ENCODE measurements around the gene NIT1. TPM values are rescaled to one million over a fixed set of nuclear protein-coding genes. Genes with fewer than 3 reads are reported as not detected.

The NIT1 gene
- total and polyA plus RNA-seq, 10 of the 15 experiments (the other 5 are each of a cell fraction or from before 2014, with no cell fraction given), result 19.2 to 54.4 (median 28.3) TPM

GRCh38 chr1:161121042-161121650 lies 3.2 kb downstream of the NIT1 start:
- peaks cover 17 to 18% of the 10 kb centered on the region in 2 experiments for H3K36me3 ChIP-seq (ENCODE audit: control insufficient read depth in 2 of 2, insufficient read depth in 2 of 2, low read length in 1 of 2)
- BruUV-seq (replicated peaks), result no TSS peak
- POLR2A ChIA-PET, result interaction anchor here (0.5 to 1.6 kb wide), 7 partner anchors 8 to 121 kb away, joined by 3 to 9 read pairs (median 5); no protein-coding TSS in a partner anchor
- H3K4me2 ChIP-seq (ENCODE audit: control insufficient read depth, insufficient read depth), result no peak overlapping the region
- no peak for ATAC-seq
- no peak for DNase-seq (ENCODE audit: low read depth, low spot score)
- CTCF ChIA-PET, result interaction anchor here (0.6 to 1.7 kb wide), 5 partner anchors 20 to 137 kb away, joined by 3 to 8 read pairs (median 4); partner anchors contain the start of gene TOMM40L
- H3K79me2 ChIP-seq (ENCODE audit: control insufficient read depth, insufficient read depth, low read length), result peaks cover 32% of the 10 kb centered on the region
- H4K20me1 ChIP-seq (ENCODE audit: control insufficient read depth, insufficient read depth), result no peaks in the 10 kb centered on the region
- no peak overlapping the region for H3K27ac ChIP-seq (ENCODE audit: control insufficient read depth, insufficient read depth)
- H3K27me3 ChIP-seq (replicated peaks in 1 of 2; ENCODE audit: control insufficient read depth in 2 of 2, insufficient read depth in 2 of 2, low read length in 1 of 2), result no peaks in the 10 kb centered on the region
- no peak overlapping the region for H3K9ac ChIP-seq (ENCODE audit: control insufficient read depth, insufficient read depth, low read length)
- in situ Hi-C loops (cut with MboI) (no loop called here), intact Hi-C loops (cut with micrococcal nuclease; ENCODE audit: unreplicated experiment) (no loop called here)
- RAD21 ChIA-PET (ENCODE audit: unreplicated experiment), result interaction anchor here (0.7 to 1.3 kb wide), 2 partner anchors 15 to 25 kb away, joined by 4 read pairs; no protein-coding TSS in a partner anchor
- H3K4me3 ChIP-seq, result no peak overlapping the region
- SMC1A ChIA-PET (ENCODE audit: uncharacterized antibody, unreplicated experiment), result interaction anchor here (1.1 to 1.6 kb wide), 7 partner anchors 9 to 83 kb away, joined by 3 to 5 read pairs (median 4); partner anchors contain the start of gene TSTD1
- FAIRE-seq, result peak; percentile 49
- H2AFZ ChIP-seq (ENCODE audit: control insufficient read depth, low read depth, low read length), result no peak overlapping the region
- no peaks in the 10 kb centered on the region for H3K9me3 ChIP-seq (replicated peaks; ENCODE audit: control insufficient read depth, insufficient read depth, low read length)
- TF ChIP-seq, protein P1, sequence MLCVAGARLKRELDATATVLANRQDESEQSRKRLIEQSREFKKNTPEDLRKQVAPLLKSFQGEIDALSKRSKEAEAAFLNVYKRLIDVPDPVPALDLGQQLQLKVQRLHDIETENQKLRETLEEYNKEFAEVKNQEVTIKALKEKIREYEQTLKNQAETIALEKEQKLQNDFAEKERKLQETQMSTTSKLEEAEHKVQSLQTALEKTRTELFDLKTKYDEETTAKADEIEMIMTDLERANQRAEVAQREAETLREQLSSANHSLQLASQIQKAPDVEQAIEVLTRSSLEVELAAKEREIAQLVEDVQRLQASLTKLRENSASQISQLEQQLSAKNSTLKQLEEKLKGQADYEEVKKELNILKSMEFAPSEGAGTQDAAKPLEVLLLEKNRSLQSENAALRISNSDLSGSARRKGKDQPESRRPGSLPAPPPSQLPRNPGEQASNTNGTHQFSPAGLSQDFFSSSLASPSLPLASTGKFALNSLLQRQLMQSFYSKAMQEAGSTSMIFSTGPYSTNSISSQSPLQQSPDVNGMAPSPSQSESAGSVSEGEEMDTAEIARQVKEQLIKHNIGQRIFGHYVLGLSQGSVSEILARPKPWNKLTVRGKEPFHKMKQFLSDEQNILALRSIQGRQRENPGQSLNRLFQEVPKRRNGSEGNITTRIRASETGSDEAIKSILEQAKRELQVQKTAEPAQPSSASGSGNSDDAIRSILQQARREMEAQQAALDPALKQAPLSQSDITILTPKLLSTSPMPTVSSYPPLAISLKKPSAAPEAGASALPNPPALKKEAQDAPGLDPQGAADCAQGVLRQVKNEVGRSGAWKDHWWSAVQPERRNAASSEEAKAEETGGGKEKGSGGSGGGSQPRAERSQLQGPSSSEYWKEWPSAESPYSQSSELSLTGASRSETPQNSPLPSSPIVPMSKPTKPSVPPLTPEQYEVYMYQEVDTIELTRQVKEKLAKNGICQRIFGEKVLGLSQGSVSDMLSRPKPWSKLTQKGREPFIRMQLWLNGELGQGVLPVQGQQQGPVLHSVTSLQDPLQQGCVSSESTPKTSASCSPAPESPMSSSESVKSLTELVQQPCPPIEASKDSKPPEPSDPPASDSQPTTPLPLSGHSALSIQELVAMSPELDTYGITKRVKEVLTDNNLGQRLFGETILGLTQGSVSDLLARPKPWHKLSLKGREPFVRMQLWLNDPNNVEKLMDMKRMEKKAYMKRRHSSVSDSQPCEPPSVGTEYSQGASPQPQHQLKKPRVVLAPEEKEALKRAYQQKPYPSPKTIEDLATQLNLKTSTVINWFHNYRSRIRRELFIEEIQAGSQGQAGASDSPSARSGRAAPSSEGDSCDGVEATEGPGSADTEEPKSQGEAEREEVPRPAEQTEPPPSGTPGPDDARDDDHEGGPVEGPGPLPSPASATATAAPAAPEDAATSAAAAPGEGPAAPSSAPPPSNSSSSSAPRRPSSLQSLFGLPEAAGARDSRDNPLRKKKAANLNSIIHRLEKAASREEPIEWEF (IDR thresholded peaks at IDR 0.05; ENCODE audit: insufficient replicate concordance, low read depth, low read length), result no peak
- TF ChIP-seq ESRRA (IDR thresholded peaks at IDR 0.05; ENCODE audit: low read length) (no peak), HDAC2 (IDR thresholded peaks at IDR 0.05) (no peak), POLR2A (IDR thresholded peaks at IDR 0.05; ENCODE audit: low read depth, low read length) (no peak), MTA3 (IDR thresholded peaks at IDR 0.05; ENCODE audit: borderline replicate concordance, low read length) (0 out of 2 replicates have a peak, but pooled peaks have one; percentile 25), POLR2AphosphoS2 (IDR thresholded peaks at IDR 0.05; ENCODE audit: low read depth, low read length) (0 out of 2 replicates have a peak, but pooled peaks have one; percentile 35)
- H3K4me1 ChIP-seq (ENCODE audit: control insufficient read depth, insufficient read depth, low read length), result peaks cover 19% of the 10 kb centered on the region
- 100% methylated on average over 3 of the region's 3 CpGs for WGBS (ENCODE audit: insufficient coverage, insufficient replicate concordance, low lambda C conversion rate, missing lambda C conversion rate)

All from GM12878 (cell line).